Tibial nerve (tissue), 4 donors: ENCODE results near the gene GCN1. TPM values are rescaled to one million over a fixed set of nuclear protein-coding genes. Genes with fewer than 3 reads are reported as not detected.

Source experiments
- DNase-seq, 2 donors: peaks; one replicate each; pipeline ENCODE4 v3.0.0-alpha.2; 2019; ENCODE audit warnings: low spot score in 2 of 2
- H3K27ac ChIP-seq, 4 donors: fragments of 200-600 bp; sonication (generic) in 3 of 4; one replicate each; pipeline ENCODE4 v1.5.1; 2017 to 2019; ENCODE audit warnings: mild to moderate bottlenecking in 1 of 4
- H3K27me3 ChIP-seq, 2 donors: fragments of 200-600 bp; sonication (generic) in 1 of 2; one replicate each; pipeline versions ENCODE4 v1.5.1 to v1.6.0; 2017 to 2019
- H3K36me3 ChIP-seq, 3 donors: fragments of 200-600 bp; sonication (generic); one replicate each; pipeline ENCODE4 v1.5.1; 2018 to 2019
- H3K4me1 ChIP-seq, 4 donors: fragments of 200-600 bp; sonication (generic) in 3 of 4; one replicate each; pipeline ENCODE4 v1.5.1; 2017 to 2019
- H3K4me3 ChIP-seq, 4 donors: fragments of 200-600 bp; sonication (generic) in 3 of 4; one replicate each; pipeline ENCODE4 v1.5.1; 2017 to 2019; ENCODE audit warnings: mild to moderate bottlenecking in 1 of 4, moderate library complexity in 1 of 4
- H3K9me3 ChIP-seq, 4 donors: fragments of 200-600 bp; sonication (generic) in 3 of 4; one replicate each; pipeline ENCODE4 v1.5.1; 2017 to 2019
- EP300 ChIP-seq, 2 donors: sonication (generic); formaldehyde crosslinking; IDR thresholded peaks; one replicate each; pipeline ENCODE4 v1.6.1; 2017; ENCODE audit warnings: antibody characterized with exemption in 2 of 2, mild to moderate bottlenecking in 1 of 2
- POLR2A ChIP-seq, 2 donors: fragments of 450-650 bp; IDR thresholded peaks; one replicate each; pipeline ENCODE4 v1.6.1; 2017; ENCODE audit warnings: antibody characterized with exemption in 2 of 2, mild to moderate bottlenecking in 2 of 2, moderate library complexity in 2 of 2
- WGBS, 2 donors: methylation state at CpG; one replicate each; pipeline ENCODE4 v1.1.5; 2018; 5-methylcytosine and 5-hydroxymethylcytosine counted together
- total RNA-seq, 4 donors: library from RNA; depleted of rRNA; stranded (reverse); fragments of >200 nt; gene quantifications; one replicate each; pipeline ENCODE4 v1.1.0, GENCODE V29; 2016
- TF ChIP-seq, protein P1 (sequence below), 5 experiments: fragments of 200-600 bp in 3 of 5; fragments of 450-650 bp in 2 of 5; sonication (generic) in 3 of 5; IDR thresholded peaks; one replicate each; pipeline ENCODE4 v1.5.1; 2016 to 2019; ENCODE audit warnings: antibody characterized with exemption in 5 of 5, mild to moderate bottlenecking in 3 of 5, moderate library complexity in 2 of 5

The GCN1 gene
- total RNA-seq, 4 donors from 2014 or later, result 44.6 to 138 (median 106) TPM

GRCh38 chr12:120240495-120240833 lies 45.9 kb upstream of the GCN1 start:
- 43 to 57% methylated on average over 5 of the region's 5 CpGs for WGBS, 2 donors

DNA sequence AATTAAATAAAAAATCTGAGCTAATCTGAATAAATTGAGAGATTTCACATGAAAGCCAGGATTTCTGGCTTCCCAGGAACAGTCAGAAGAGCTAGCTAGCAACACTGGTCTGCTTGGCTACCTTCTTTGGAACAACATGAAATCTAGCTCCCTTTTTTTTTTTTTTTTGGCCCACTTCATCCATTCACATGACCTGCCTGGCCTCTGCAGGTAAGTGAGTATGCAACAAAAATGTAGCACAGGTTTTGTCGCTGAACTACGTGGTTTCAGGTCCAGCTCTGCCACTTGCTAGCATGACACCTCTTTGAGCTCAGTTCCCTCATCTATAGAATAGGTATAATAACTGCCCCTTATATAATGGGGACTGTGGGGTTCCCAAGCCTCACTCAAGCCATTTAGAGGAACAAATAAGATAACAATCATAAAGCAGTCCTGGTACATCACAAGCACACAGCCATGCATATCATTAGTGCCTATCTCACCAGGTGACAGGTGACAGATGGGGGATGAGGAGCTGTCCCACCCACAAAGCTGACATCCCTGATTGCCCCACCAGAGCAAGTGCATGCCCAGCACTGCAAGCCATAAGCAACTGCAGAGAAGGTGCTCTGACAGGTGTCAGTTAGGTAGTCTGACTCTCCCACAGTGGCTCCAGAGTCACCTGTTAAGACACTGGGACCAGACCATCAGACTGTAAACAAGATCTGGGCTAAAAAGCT lies 45.4 kb upstream of the GCN1 start:
- no peaks in the 10 kb centered on the region for H3K36me3 ChIP-seq
- DNase-seq, result no peak
- H3K9me3 ChIP-seq, result no peaks in the 10 kb centered on the region
- H3K27ac ChIP-seq, result peak overlapping the region in 3 of 4 donors; percentile 73 to 98 (median 87)
- TF ChIP-seq EP300 (IDR thresholded peaks at IDR 0.05) (no peak), POLR2A (IDR thresholded peaks at IDR 0.05) (no peak)
- TF ChIP-seq, protein P1, sequence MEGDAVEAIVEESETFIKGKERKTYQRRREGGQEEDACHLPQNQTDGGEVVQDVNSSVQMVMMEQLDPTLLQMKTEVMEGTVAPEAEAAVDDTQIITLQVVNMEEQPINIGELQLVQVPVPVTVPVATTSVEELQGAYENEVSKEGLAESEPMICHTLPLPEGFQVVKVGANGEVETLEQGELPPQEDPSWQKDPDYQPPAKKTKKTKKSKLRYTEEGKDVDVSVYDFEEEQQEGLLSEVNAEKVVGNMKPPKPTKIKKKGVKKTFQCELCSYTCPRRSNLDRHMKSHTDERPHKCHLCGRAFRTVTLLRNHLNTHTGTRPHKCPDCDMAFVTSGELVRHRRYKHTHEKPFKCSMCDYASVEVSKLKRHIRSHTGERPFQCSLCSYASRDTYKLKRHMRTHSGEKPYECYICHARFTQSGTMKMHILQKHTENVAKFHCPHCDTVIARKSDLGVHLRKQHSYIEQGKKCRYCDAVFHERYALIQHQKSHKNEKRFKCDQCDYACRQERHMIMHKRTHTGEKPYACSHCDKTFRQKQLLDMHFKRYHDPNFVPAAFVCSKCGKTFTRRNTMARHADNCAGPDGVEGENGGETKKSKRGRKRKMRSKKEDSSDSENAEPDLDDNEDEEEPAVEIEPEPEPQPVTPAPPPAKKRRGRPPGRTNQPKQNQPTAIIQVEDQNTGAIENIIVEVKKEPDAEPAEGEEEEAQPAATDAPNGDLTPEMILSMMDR (IDR thresholded peaks at IDR 0.05), result no peak
- WGBS, 2 donors, result 94 to 95% methylated on average over 2 of the region's 2 CpGs
- H3K27me3 ChIP-seq, result no peaks in the 10 kb centered on the region
- no peak overlapping the region for H3K4me3 ChIP-seq
- peaks cover 3 to 96% (median 85%) of the 10 kb centered on the region in 4 donors for H3K4me1 ChIP-seq

More at GRCh38 chr12:120240495-120240833, 45.9 kb upstream of the GCN1 start:
- Histone ChIP-seq H3K4me1 (peaks cover 0 to 96% (median 84%) of the 10 kb centered on the region in 4 donors), H3K4me3 (no peak overlapping the region), H3K9me3 (no peaks in the 10 kb centered on the region), H3K27me3 (no peaks in the 10 kb centered on the region), H3K36me3 (no peaks in the 10 kb centered on the region), H3K27ac (peak overlapping the region; percentile 23 to 98 (median 72))
- TF ChIP-seq, protein P1 (IDR thresholded peaks at IDR 0.05), result no peak
- TF ChIP-seq EP300 (IDR thresholded peaks at IDR 0.05) (no peak), POLR2A (IDR thresholded peaks at IDR 0.05) (no peak)
- DNase-seq, result no peak

DNA sequence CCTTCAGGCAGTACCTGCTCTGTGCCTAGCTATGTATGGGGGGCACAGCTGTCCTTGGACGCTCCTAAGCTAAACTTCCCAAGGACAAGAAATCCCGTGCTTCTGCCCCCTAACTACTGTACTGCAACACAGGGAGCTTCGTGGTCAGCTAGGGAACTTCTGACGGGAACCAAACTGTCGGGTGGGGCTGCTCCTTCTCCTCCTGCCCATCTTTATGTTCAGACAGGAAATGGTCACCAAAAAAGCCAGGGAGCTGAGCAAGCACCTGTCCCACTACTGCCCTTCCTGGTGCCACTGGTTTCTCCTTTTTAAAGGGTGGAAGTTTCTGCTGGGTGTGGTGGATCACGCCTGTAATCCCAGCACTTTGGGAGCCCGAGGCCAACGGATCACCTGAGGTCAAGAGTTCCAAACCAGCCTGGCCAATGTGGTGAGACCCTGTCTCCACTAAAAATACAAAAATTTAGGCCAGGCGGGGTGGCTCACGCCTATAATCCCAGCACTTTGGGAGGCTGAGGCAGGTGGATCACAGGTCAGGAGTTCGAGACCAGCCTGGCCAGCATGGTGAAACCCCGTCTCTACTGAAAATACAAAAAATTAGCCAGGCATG lies 44.4 kb upstream of the GCN1 start:
- WGBS, 2 donors, result 74 to 75% methylated on average over 12 of the region's 12 CpGs

GRCh38 chr12:120238217-120238616 lies 43.7 kb upstream of the GCN1 start:
- no peak for DNase-seq
- WGBS, 2 donors, result 57 to 61% methylated on average over 9 of the region's 9 CpGs
- H3K4me3 ChIP-seq, result no peak overlapping the region

More for the DNA sequence above, 44.4 kb upstream of the GCN1 start:
- no peaks in the 10 kb centered on the region for H3K9me3 ChIP-seq
- no peaks in the 10 kb centered on the region for H3K27me3 ChIP-seq
- no peak overlapping the region for H3K4me3 ChIP-seq
- peaks cover 3 to 100% (median 89%) of the 10 kb centered on the region in 4 donors for H3K4me1 ChIP-seq
- no peaks in the 10 kb centered on the region for H3K36me3 ChIP-seq
- DNase-seq, result no peak
- peak overlapping the region; percentile 57 to 98 (median 80) for H3K27ac ChIP-seq
- TF ChIP-seq, protein P1 (IDR thresholded peaks at IDR 0.05), result no peak
- no peak for TF ChIP-seq EP300 (IDR thresholded peaks at IDR 0.05)
- no peak for TF ChIP-seq POLR2A (IDR thresholded peaks at IDR 0.05)

More at GRCh38 chr12:120238217-120238616, 43.7 kb upstream of the GCN1 start:
- TF ChIP-seq POLR2A (IDR thresholded peaks at IDR 0.05), result no peak
- TF ChIP-seq EP300 (IDR thresholded peaks at IDR 0.05), result no peak
- TF ChIP-seq, protein P1 (IDR thresholded peaks at IDR 0.05), result no peak
- peaks cover 3 to 100% (median 93%) of the 10 kb centered on the region in 4 donors for H3K4me1 ChIP-seq
- peak overlapping the region; percentile 57 to 98 (median 80) for H3K27ac ChIP-seq
- H3K9me3 ChIP-seq, result no peaks in the 10 kb centered on the region
- no peaks in the 10 kb centered on the region for H3K27me3 ChIP-seq
- no peaks in the 10 kb centered on the region for H3K36me3 ChIP-seq
